IMR-90 (cell line): ENCODE results near the gene FEN1. TPM values are rescaled to one million over a fixed set of nuclear protein-coding genes. Genes with fewer than 3 reads are reported as not detected.

Experiments used
- ATAC-seq: fragments of 200-7000 bp; cut with Tn5 transposase; 2 replicates; pipeline ENCODE4 v1.9.1; 2020; ENCODE audit warnings: low read depth, mild to moderate bottlenecking, moderate library complexity
- BruUV-seq: library from RNA; stranded (reverse); fragments of 400-500 nt; replicated peaks from 2 replicates; lab custom pipeline; 2021; lab: Mats Ljungman, UMichigan
- CTCF ChIA-PET: fragments of 300-600 bp; formaldehyde crosslinking; extraction: SDS; loops from one replicate; lab custom pipeline; 2021; ENCODE audit warnings: antibody characterized with exemption; lab: Yijun Ruan, JAX
- POLR2A ChIA-PET: fragments of 300-600 bp; sonication (Branson Sonifier 250); formaldehyde crosslinking; loops from one replicate; lab custom pipeline; 2022; ENCODE audit warnings: antibody characterized with exemption; ENCODE audit not compliant: unreplicated experiment; lab: Charles Lee
- DNase-seq: peaks from one replicate; pipeline ENCODE4 v3.0.0; 2013
- H2AFZ ChIP-seq: replicated peaks from 2 replicates; pipeline ENCODE3; 2013; ENCODE audit warnings: low read length, mild to moderate bottlenecking; ENCODE audit not compliant: poor library complexity
- H2AK5ac ChIP-seq: 2 replicates; pipeline ENCODE4 v1.6.1; 2013; ENCODE audit warnings: low read depth, low read length, inconsistent platforms
- H2AK9ac ChIP-seq: replicated peaks from 2 replicates; pipeline ENCODE3; 2013; ENCODE audit warnings: mild to moderate bottlenecking, low read depth, low read length, moderate library complexity; ENCODE audit not compliant: poor library complexity
- H2BK120ac ChIP-seq: 2 replicates; pipeline ENCODE4 v1.6.1; 2013; ENCODE audit warnings: low read depth, low read length, inconsistent platforms
- H2BK15ac ChIP-seq: 3 replicates; pipeline ENCODE4 v1.6.1; 2013; ENCODE audit warnings: low read depth, low read length, inconsistent platforms
- H2BK20ac ChIP-seq: 2 replicates; pipeline ENCODE4 v1.6.1; 2013; ENCODE audit warnings: low read depth, mild to moderate bottlenecking, inconsistent platforms, low read length, moderate library complexity
- H2BK5ac ChIP-seq: 2 replicates; pipeline ENCODE4 v1.6.1; 2013; ENCODE audit warnings: mild to moderate bottlenecking, low read depth, low read length, inconsistent platforms; ENCODE audit not compliant: poor library complexity, severe bottlenecking
- H3K14ac ChIP-seq: replicated peaks from 2 replicates; pipeline ENCODE4 v1.6.1; 2013; ENCODE audit warnings: low read depth, low read length, inconsistent platforms
- H3K18ac ChIP-seq: 2 replicates; pipeline ENCODE4 v1.6.1; 2013; ENCODE audit warnings: low read depth, low read length, control low read depth
- H3K23ac ChIP-seq: 2 replicates; pipeline ENCODE4 v1.6.1; 2013; ENCODE audit warnings: low read depth, low read length, inconsistent platforms
- H3K27ac ChIP-seq: 2 replicates; pipeline ENCODE4 v1.5.1; 2013; ENCODE audit warnings: mild to moderate bottlenecking, control low read depth, low read length; ENCODE audit not compliant: insufficient read depth
- H3K27me3 ChIP-seq: 2 replicates; pipeline ENCODE4 v1.6.1; 2013; ENCODE audit warnings: low read length; ENCODE audit not compliant: control insufficient read depth, insufficient read depth
- H3K36me3 ChIP-seq: 2 replicates; pipeline ENCODE4 v1.6.1; 2013; ENCODE audit warnings: low read length, mixed read lengths; ENCODE audit not compliant: control insufficient read depth, insufficient read depth
- H3K4ac ChIP-seq: 2 replicates; pipeline ENCODE4 v1.6.1; 2013; ENCODE audit warnings: low read depth, low read length, inconsistent platforms
- H3K4me1 ChIP-seq: 2 replicates; pipeline ENCODE4 v1.6.1; 2013; ENCODE audit warnings: low read length, mixed read lengths; ENCODE audit not compliant: control insufficient read depth, insufficient read depth
- H3K4me2 ChIP-seq: 2 replicates; pipeline ENCODE4 v1.6.1; 2013; ENCODE audit warnings: low read depth, mild to moderate bottlenecking, control low read depth, low read length, moderate library complexity
- H3K4me3 ChIP-seq: 2 replicates; pipeline ENCODE4 v1.5.1; 2013; ENCODE audit warnings: low read depth, mild to moderate bottlenecking, control low read depth, low read length, moderate library complexity; ENCODE audit not compliant: insufficient read depth
- H3K56ac ChIP-seq: 2 replicates; pipeline ENCODE4 v1.6.1; 2013; ENCODE audit warnings: low read length, inconsistent platforms; ENCODE audit not compliant: insufficient read depth; ENCODE audit errors: extremely low read depth
- H3K79me1 ChIP-seq, 2 experiments: 2 replicates each; pipeline ENCODE4 v1.6.1; 2013; ENCODE audit warnings: low read length in 2 of 2, inconsistent platforms in 1 of 2, low read depth in 1 of 2
- H3K9ac ChIP-seq: 2 replicates; pipeline ENCODE4 v1.6.1; 2013; ENCODE audit warnings: low read depth, low read length, control low read depth
- H3K9me1 ChIP-seq: 2 replicates; pipeline ENCODE4 v1.6.1; 2013; ENCODE audit warnings: low read length, inconsistent platforms; ENCODE audit not compliant: insufficient read depth
- H3K9me3 ChIP-seq: 2 replicates; pipeline ENCODE4 v1.6.1; 2013; ENCODE audit warnings: low read length; ENCODE audit not compliant: control insufficient read depth, insufficient read depth
- H4K20me1 ChIP-seq: 2 replicates; pipeline ENCODE4 v1.6.1; 2013; ENCODE audit warnings: low read length, inconsistent platforms; ENCODE audit not compliant: insufficient read depth
- H4K5ac ChIP-seq: 2 replicates; pipeline ENCODE4 v1.6.1; 2013; ENCODE audit warnings: mild to moderate bottlenecking, low read depth, low read length, control low read depth
- H4K8ac ChIP-seq, 2 experiments: 2 replicates each; pipeline ENCODE4 v1.6.1; 2013; ENCODE audit warnings: low read depth in 2 of 2, low read length in 2 of 2, control low read depth in 1 of 2, inconsistent platforms in 1 of 2
- H4K91ac ChIP-seq: 2 replicates; pipeline ENCODE4 v1.6.1; 2013; ENCODE audit warnings: low read depth, low read length, inconsistent platforms; ENCODE audit not compliant: insufficient read depth
- BHLHE40 ChIP-seq: fragments of 150-350 bp; IDR thresholded peaks from 2 replicates; pipeline ENCODE4 v1.6.1; 2016; ENCODE audit warnings: mild to moderate bottlenecking, low read depth, low read length
- CEBPB ChIP-seq: IDR thresholded peaks from 2 replicates; pipeline ENCODE4 v1.6.1; 2012; ENCODE audit warnings: low read depth, low read length, improper control_type of control experiment
- CHD1 ChIP-seq: IDR thresholded peaks from 2 replicates; pipeline ENCODE4 v1.6.1; 2012; ENCODE audit warnings: low read depth, low read length, improper control_type of control experiment
- MAZ ChIP-seq: IDR thresholded peaks from 2 replicates; pipeline ENCODE4 v1.6.1; 2012; ENCODE audit warnings: low read depth, mild to moderate bottlenecking, low read length, improper control_type of control experiment, moderate library complexity, borderline replicate concordance
- RAD21 ChIP-seq: IDR thresholded peaks from 2 replicates; pipeline ENCODE4 v1.6.1; 2012; ENCODE audit warnings: low read length, improper control_type of control experiment
- SMC3 ChIP-seq: fragments of 150-350 bp; IDR thresholded peaks from 2 replicates; pipeline ENCODE4 v1.6.1; 2016; ENCODE audit warnings: low read depth, mild to moderate bottlenecking, antibody characterized with exemption, low read length, moderate library complexity
- WGBS, 2 experiments: methylation state at CpG; one replicate each; pipeline versions ENCODE4 v1.1.5 to v1.1.7; 2013; ENCODE audit warnings: missing lambda C conversion rate in 2 of 2; ENCODE audit not compliant: insufficient read length in 1 of 2; ENCODE audit errors: extremely low coverage in 2 of 2; 5-methylcytosine and 5-hydroxymethylcytosine counted together
- dilution Hi-C: fragments of 300-500 bp; cut with HindIII; formaldehyde crosslinking; loops from one replicate; pipeline ENCODE4 v1.14.3; 2018; ENCODE audit warnings: low sequenced_read_pairs; ENCODE audit not compliant: unreplicated experiment
- in situ Hi-C: fragments of 300-500 bp; cut with MboI; formaldehyde crosslinking; loops from 3 replicates; pipeline ENCODE4 v1.14.3; 2019; ENCODE audit warnings: low sequenced_read_pairs, inconsistent platforms, mixed read lengths
- intact Hi-C: fragments of 100-400 bp; cut with micrococcal nuclease; formaldehyde crosslinking; loops from 2 replicates; pipeline ENCODE4 v1.10.0; 2022
- polyA plus RNA-seq, 3 experiments: library from polyadenylated mRNA; depleted of rRNA; stranded (reverse); fragments of >200 nt; gene quantifications; 2 replicates each; pipeline ENCODE4 v1.2.3, GENCODE V29; 2012; ENCODE audit warnings: low replicate concordance in 1 of 3
- total RNA-seq: library from RNA; depleted of rRNA; stranded (reverse); fragments of >200 nt; gene quantifications from 2 replicates; pipeline ENCODE4 v1.2.3, GENCODE V29; 2012
- TF ChIP-seq, protein P1 (sequence below): conservative IDR thresholded peaks from 2 replicates; pipeline ENCODE4 v1.5.1; 2012; ENCODE audit warnings: mild to moderate bottlenecking, low read depth, low read length, improper control_type of control experiment

FEN1 gene
- total and polyA plus RNA-seq, 2 of the 4 experiments (the other 2 are of a cell fraction): 23.0 to 41.9 TPM

DNA sequence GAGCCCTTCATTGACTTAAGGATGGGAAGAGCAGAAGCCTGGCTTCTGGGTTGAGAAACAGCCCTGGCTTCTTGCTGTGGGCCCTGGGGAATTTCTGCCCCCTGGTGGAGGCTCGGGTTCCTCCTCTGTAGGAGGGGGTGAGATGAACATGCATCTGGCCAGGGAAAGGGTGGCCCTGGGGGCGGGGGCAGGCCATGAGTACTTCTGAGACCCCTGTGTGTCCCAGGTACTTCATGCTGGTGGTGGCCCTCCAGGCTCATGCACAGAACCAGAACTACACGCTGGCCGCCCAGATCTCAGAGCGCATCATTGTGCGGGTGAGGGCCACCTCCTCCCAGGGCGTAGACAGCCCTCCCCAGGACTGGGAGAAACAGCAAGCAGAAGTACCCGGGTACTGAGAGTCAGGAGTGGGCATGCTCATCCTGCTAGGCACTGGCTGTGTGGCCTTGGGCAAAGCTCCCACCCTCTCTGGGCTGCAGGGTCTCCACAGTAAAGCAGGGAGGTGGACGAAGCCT lies 16.1 kb upstream of the FEN1 start:
- no peak overlapping the region for H2BK15ac ChIP-seq
- 91% methylated on average over 5 of the region's 9 CpGs; no CpG with 5 or more reads in 1 of the 2 experiments for WGBS, 2 experiments
- no peaks in the 10 kb centered on the region for H3K4me1 ChIP-seq
- no peak for TF ChIP-seq CHD1
- peak; percentile 79 for TF ChIP-seq RAD21
- no peak for TF ChIP-seq BHLHE40
- peak; percentile 52; the same call in 1 of the 2 replicates for TF ChIP-seq CEBPB
- TF ChIP-seq MAZ: peak; percentile 52
- TF ChIP-seq SMC3: peak; percentile 81
- TF ChIP-seq, protein P1, sequence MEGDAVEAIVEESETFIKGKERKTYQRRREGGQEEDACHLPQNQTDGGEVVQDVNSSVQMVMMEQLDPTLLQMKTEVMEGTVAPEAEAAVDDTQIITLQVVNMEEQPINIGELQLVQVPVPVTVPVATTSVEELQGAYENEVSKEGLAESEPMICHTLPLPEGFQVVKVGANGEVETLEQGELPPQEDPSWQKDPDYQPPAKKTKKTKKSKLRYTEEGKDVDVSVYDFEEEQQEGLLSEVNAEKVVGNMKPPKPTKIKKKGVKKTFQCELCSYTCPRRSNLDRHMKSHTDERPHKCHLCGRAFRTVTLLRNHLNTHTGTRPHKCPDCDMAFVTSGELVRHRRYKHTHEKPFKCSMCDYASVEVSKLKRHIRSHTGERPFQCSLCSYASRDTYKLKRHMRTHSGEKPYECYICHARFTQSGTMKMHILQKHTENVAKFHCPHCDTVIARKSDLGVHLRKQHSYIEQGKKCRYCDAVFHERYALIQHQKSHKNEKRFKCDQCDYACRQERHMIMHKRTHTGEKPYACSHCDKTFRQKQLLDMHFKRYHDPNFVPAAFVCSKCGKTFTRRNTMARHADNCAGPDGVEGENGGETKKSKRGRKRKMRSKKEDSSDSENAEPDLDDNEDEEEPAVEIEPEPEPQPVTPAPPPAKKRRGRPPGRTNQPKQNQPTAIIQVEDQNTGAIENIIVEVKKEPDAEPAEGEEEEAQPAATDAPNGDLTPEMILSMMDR: peak; percentile 84
- no peak overlapping the region for H4K5ac ChIP-seq
- H4K91ac ChIP-seq: no peak overlapping the region
- H3K4me3 ChIP-seq: no peak overlapping the region
- CTCF ChIA-PET: no interaction called here
- H2BK20ac ChIP-seq: no peak overlapping the region
- H3K9me1 ChIP-seq: no peaks in the 10 kb centered on the region
- no peak overlapping the region for H2AK5ac ChIP-seq
- H4K8ac ChIP-seq: no peak overlapping the region
- intact Hi-C loops: loop anchor here (1.0 kb wide), 2 partner anchors 24 to 29 kb away; partner anchors contain the start of gene MYRF
- H3K36me3 ChIP-seq: no peaks in the 10 kb centered on the region
- no peak overlapping the region for H3K23ac ChIP-seq
- no TSS peak for BruUV-seq
- H3K56ac ChIP-seq: no peak overlapping the region
- no peak overlapping the region for H3K14ac ChIP-seq
- H3K4ac ChIP-seq: no peak overlapping the region
- in situ Hi-C loops: no loop called here
- no peaks in the 10 kb centered on the region for H4K20me1 ChIP-seq
- H3K27me3 ChIP-seq: no peaks in the 10 kb centered on the region
- no peak overlapping the region for H2AFZ ChIP-seq
- H3K9me3 ChIP-seq: no peaks in the 10 kb centered on the region
- no peak overlapping the region for H2BK5ac ChIP-seq
- no peak overlapping the region for H3K27ac ChIP-seq
- H3K79me1 ChIP-seq: no peaks in the 10 kb centered on the region
- no peak overlapping the region for H2AK9ac ChIP-seq
- H3K18ac ChIP-seq: no peak overlapping the region
- DNase-seq (peak; percentile 68), ATAC-seq (peak; percentile 91)
- no peak overlapping the region for H2BK120ac ChIP-seq
- dilution Hi-C loops: no loop called here
- H3K9ac ChIP-seq: no peak overlapping the region
- no peak overlapping the region for H3K4me2 ChIP-seq
- POLR2A ChIA-PET: no interaction called here
